K562 (cell line): ENCODE results near the gene AGAP1.

Experiments
- CHD2 ChIP-seq: IDR thresholded peaks from 2 replicates; pipeline ENCODE4 v1.6.1; 2011; ENCODE audit warnings: low read depth, low read length
- ERF ChIP-seq: fragments of 450-650 bp; formaldehyde crosslinking; IDR thresholded peaks from 2 replicates; pipeline ENCODE4 v1.4.0; 2020; ENCODE audit warnings: mild to moderate bottlenecking, mixed read lengths
- HIVEP1 ChIP-seq: fragments of 250-450 bp; sonication (Bioruptor Pico); IDR thresholded peaks from 2 replicates; pipeline ENCODE4 v1.4.0; 2020; ENCODE audit warnings: mild to moderate bottlenecking
- TF ChIP-seq, protein P1 (sequence below): fragments of 450-650 bp; IDR thresholded peaks from 2 replicates; pipeline ENCODE4 v1.6.1; 2016

DNA sequence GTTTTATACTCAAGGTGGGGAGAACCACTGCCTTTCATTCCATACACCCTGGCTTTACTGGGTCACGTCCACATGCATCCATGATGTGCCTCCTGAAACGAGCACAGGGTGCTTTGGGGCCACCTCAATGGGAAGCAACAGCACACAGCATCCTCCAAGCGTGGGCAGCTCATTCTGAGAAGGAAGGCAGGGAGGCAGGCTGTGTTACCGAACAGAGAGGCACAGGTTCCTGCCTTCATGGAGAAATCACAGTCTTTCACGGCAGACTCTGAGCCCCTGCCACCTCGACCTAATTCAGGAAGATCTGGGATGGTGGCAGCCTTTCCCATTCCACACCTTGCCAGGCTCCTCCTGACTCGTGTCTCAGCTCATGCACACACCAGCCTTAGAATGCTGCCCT is 544.3 kb downstream of the AGAP1 start:
- TF ChIP-seq CHD2, result no peak
- TF ChIP-seq HIVEP1 (CRISPR knock-in tag), result no peak
- no peak for TF ChIP-seq ERF (CRISPR knock-in tag)
- TF ChIP-seq, protein P1, sequence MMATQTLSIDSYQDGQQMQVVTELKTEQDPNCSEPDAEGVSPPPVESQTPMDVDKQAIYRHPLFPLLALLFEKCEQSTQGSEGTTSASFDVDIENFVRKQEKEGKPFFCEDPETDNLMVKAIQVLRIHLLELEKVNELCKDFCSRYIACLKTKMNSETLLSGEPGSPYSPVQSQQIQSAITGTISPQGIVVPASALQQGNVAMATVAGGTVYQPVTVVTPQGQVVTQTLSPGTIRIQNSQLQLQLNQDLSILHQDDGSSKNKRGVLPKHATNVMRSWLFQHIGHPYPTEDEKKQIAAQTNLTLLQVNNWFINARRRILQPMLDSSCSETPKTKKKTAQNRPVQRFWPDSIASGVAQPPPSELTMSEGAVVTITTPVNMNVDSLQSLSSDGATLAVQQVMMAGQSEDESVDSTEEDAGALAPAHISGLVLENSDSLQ, result no peak
